ENCODE measurements around the gene OXSM. TPM values are rescaled to one million over a fixed set of nuclear protein-coding genes. Genes with fewer than 3 reads are reported as not detected.

The OXSM gene
- total RNA-seq, 1 experiment from 2014 or later = 17.7 TPM

DNA sequence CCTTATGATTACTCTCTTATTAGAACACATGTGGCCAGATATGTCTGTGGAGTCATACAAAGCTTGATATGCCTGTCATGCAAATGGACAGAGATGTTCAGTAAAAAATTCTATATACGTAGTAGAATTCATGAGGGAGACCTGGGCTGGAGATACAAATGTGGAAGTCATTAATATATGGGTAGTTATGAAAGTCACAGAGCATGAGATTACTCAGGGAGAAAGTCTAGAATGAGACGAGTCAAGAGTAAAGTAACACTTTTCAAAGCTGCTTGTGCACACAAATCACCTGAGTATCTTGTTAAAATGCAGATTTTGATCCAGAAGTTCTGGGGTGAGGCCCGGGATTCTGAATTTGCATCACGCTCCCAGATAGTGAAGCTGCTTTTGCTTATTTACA, 28.4 kb downstream of the OXSM start:
- no peaks in the 10 kb centered on the region for H3K79me2 ChIP-seq (ENCODE audit: insufficient read depth, low read length)
- RAD21 ChIA-PET (ENCODE audit: low non-redundant PET in 1 of 2, low total read pairs in 2 of 2, uncharacterized antibody in 2 of 2, unreplicated experiment in 2 of 2) = no interaction called here
- no peak overlapping the region for H2AFZ ChIP-seq (ENCODE audit: low read depth, low read length, poor library complexity, severe bottlenecking)
- no peaks in the 10 kb centered on the region for H3K36me3 ChIP-seq (ENCODE audit: control insufficient read depth in 1 of 2, insufficient read depth in 2 of 2, low read length in 2 of 2)
- no peaks in the 10 kb centered on the region; the same call in none of the 2 replicates for H3K27me3 ChIP-seq (ENCODE audit: insufficient read depth, low read length)
- no TSS peak for BruUV-seq (replicated peaks)
- no peak overlapping the region for H3K9ac ChIP-seq (ENCODE audit: low read length)
- no peaks in the 10 kb centered on the region for H3K9me2 ChIP-seq (ENCODE audit: insufficient read depth)
- TF ChIP-seq ELF1 (IDR thresholded peaks at IDR 0.05; ENCODE audit: borderline replicate concordance, low read depth) (no peak), RAD21 (IDR thresholded peaks at IDR 0.05; ENCODE audit: low read depth) (no peak), ZFX (IDR thresholded peaks at IDR 0.05) (no peak), SP1 (IDR thresholded peaks at IDR 0.05; ENCODE audit: low read depth) (no peak), YY1 (IDR thresholded peaks at IDR 0.05; ENCODE audit: extremely low read depth, insufficient replicate concordance, low read depth, low read length) (no peak), POLR2A (IDR thresholded peaks at IDR 0.05; ENCODE audit: borderline replicate concordance, extremely low read depth, insufficient read depth, insufficient read length) (no peak), ATF3 (IDR thresholded peaks at IDR 0.05) (no peak), FOSL1 (IDR thresholded peaks at IDR 0.05; ENCODE audit: low read depth) (no peak), EGR1 (IDR thresholded peaks at IDR 0.05; ENCODE audit: low read depth) (no peak), ZNF274 (IDR thresholded peaks at IDR 0.05; ENCODE audit: low read depth, low read length) (no peak), CBX3 (IDR thresholded peaks at IDR 0.05; ENCODE audit: low read depth) (no peak), POLR2AphosphoS5 (IDR thresholded peaks at IDR 0.05; ENCODE audit: low read depth, low read length) (no peak), CEBPB (IDR thresholded peaks at IDR 0.05; ENCODE audit: low read depth) (no peak)
- TF ChIP-seq, protein P1, sequence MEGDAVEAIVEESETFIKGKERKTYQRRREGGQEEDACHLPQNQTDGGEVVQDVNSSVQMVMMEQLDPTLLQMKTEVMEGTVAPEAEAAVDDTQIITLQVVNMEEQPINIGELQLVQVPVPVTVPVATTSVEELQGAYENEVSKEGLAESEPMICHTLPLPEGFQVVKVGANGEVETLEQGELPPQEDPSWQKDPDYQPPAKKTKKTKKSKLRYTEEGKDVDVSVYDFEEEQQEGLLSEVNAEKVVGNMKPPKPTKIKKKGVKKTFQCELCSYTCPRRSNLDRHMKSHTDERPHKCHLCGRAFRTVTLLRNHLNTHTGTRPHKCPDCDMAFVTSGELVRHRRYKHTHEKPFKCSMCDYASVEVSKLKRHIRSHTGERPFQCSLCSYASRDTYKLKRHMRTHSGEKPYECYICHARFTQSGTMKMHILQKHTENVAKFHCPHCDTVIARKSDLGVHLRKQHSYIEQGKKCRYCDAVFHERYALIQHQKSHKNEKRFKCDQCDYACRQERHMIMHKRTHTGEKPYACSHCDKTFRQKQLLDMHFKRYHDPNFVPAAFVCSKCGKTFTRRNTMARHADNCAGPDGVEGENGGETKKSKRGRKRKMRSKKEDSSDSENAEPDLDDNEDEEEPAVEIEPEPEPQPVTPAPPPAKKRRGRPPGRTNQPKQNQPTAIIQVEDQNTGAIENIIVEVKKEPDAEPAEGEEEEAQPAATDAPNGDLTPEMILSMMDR (IDR thresholded peaks at IDR 0.05 in 2 of 3, conservative IDR thresholded peaks at IDR 0.05 in 1 of 3; ENCODE audit: borderline replicate concordance in 1 of 3, insufficient read depth in 1 of 3, low read depth in 2 of 3, low read length in 2 of 3) = no peak
- TF ChIP-seq, protein P2, sequence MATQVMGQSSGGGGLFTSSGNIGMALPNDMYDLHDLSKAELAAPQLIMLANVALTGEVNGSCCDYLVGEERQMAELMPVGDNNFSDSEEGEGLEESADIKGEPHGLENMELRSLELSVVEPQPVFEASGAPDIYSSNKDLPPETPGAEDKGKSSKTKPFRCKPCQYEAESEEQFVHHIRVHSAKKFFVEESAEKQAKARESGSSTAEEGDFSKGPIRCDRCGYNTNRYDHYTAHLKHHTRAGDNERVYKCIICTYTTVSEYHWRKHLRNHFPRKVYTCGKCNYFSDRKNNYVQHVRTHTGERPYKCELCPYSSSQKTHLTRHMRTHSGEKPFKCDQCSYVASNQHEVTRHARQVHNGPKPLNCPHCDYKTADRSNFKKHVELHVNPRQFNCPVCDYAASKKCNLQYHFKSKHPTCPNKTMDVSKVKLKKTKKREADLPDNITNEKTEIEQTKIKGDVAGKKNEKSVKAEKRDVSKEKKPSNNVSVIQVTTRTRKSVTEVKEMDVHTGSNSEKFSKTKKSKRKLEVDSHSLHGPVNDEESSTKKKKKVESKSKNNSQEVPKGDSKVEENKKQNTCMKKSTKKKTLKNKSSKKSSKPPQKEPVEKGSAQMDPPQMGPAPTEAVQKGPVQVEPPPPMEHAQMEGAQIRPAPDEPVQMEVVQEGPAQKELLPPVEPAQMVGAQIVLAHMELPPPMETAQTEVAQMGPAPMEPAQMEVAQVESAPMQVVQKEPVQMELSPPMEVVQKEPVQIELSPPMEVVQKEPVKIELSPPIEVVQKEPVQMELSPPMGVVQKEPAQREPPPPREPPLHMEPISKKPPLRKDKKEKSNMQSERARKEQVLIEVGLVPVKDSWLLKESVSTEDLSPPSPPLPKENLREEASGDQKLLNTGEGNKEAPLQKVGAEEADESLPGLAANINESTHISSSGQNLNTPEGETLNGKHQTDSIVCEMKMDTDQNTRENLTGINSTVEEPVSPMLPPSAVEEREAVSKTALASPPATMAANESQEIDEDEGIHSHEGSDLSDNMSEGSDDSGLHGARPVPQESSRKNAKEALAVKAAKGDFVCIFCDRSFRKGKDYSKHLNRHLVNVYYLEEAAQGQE (IDR thresholded peaks at IDR 0.05; ENCODE audit: low read depth) = no peak
- TF ChIP-seq, protein P3, sequence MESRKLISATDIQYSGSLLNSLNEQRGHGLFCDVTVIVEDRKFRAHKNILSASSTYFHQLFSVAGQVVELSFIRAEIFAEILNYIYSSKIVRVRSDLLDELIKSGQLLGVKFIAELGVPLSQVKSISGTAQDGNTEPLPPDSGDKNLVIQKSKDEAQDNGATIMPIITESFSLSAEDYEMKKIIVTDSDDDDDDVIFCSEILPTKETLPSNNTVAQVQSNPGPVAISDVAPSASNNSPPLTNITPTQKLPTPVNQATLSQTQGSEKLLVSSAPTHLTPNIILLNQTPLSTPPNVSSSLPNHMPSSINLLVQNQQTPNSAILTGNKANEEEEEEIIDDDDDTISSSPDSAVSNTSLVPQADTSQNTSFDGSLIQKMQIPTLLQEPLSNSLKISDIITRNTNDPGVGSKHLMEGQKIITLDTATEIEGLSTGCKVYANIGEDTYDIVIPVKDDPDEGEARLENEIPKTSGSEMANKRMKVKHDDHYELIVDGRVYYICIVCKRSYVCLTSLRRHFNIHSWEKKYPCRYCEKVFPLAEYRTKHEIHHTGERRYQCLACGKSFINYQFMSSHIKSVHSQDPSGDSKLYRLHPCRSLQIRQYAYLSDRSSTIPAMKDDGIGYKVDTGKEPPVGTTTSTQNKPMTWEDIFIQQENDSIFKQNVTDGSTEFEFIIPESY (IDR thresholded peaks at IDR 0.05; ENCODE audit: extremely low read depth, insufficient replicate concordance, low read length) = no peak
- intact Hi-C loops (cut with micrococcal nuclease) = no loop called here
- no peak overlapping the region for H3K4me3 ChIP-seq (replicated peaks in 1 of 2; ENCODE audit: low read depth in 1 of 2, low read length in 2 of 2)
- H4K20me1 ChIP-seq (ENCODE audit: insufficient read depth) = no peaks in the 10 kb centered on the region
- H3K9me3 ChIP-seq (ENCODE audit: control insufficient read depth in 1 of 2, insufficient read depth in 1 of 2, low read depth in 1 of 2, low read length in 2 of 2) = no peaks in the 10 kb centered on the region
- POLR2A ChIA-PET = no interaction called here
- peaks cover 0 to 6% of the 10 kb centered on the region in 2 experiments; a peak in 1 of 4 replicates for H3K4me1 ChIP-seq (ENCODE audit: control insufficient read depth in 1 of 2, insufficient read depth in 2 of 2, low read length in 2 of 2)
- DNase-seq (ENCODE audit: low read depth, low spot score) (no peak), ATAC-seq (no peak)
- no peak overlapping the region for H3K27ac ChIP-seq (ENCODE audit: low read depth, low read length)
- H3K4me2 ChIP-seq (ENCODE audit: low read length) = no peak overlapping the region
- CTCF ChIA-PET = no interaction called here
